GM10847 (cell line): ENCODE measurements around the gene RAD51B.

Experiments
- POLR2A ChIP-seq: IDR thresholded peaks from 2 replicates; pipeline ENCODE4 v1.6.1; 2011; ENCODE audit not compliant: insufficient read length; ENCODE audit errors: extremely low read depth

The RAD51B gene

GRCh38 chr14:68231898-68232297 is 412.3 kb downstream of the RAD51B start:
- TF ChIP-seq POLR2A: no peak

GRCh38 chr14:68232300-68233055 is 412.9 kb downstream of the RAD51B start:
- TF ChIP-seq POLR2A: no peak

- TF ChIP-seq POLR2A: no peak
These were observed 413.7 kb downstream of the RAD51B start for GRCh38 chr14:68233101-68233784.

GRCh38 chr14:68234101-68234905 is 414.7 kb downstream of the RAD51B start:
- no peak for TF ChIP-seq POLR2A

- no peak for TF ChIP-seq POLR2A
These were observed 415.4 kb downstream of the RAD51B start for GRCh38 chr14:68235011-68235410.

GRCh38 chr14:68236582-68237458 is 417.2 kb downstream of the RAD51B start:
- no peak for TF ChIP-seq POLR2A

- no peak for TF ChIP-seq POLR2A
These were observed 419.0 kb downstream of the RAD51B start for GRCh38 chr14:68238551-68238950.

GRCh38 chr14:68238976-68239375 is 419.4 kb downstream of the RAD51B start:
- no peak for TF ChIP-seq POLR2A

- no peak for TF ChIP-seq POLR2A
These were observed 420.6 kb downstream of the RAD51B start for GRCh38 chr14:68239988-68240771.

GRCh38 chr14:68241862-68242487 is 422.4 kb downstream of the RAD51B start:
- TF ChIP-seq POLR2A: no peak

GRCh38 chr14:68243450-68244010 is 424.0 kb downstream of the RAD51B start:
- no peak for TF ChIP-seq POLR2A

- no peak for TF ChIP-seq POLR2A
These were observed 424.8 kb downstream of the RAD51B start for GRCh38 chr14:68244262-68244980.

- no peak for TF ChIP-seq POLR2A
These were observed 425.8 kb downstream of the RAD51B start for GRCh38 chr14:68245146-68246073.
